ENCODE measurements around the gene FHOD1.
A peak's percentile ranks its signal among the peaks of the same experiment; 100 is the strongest.

FHOD1 gene

DNA sequence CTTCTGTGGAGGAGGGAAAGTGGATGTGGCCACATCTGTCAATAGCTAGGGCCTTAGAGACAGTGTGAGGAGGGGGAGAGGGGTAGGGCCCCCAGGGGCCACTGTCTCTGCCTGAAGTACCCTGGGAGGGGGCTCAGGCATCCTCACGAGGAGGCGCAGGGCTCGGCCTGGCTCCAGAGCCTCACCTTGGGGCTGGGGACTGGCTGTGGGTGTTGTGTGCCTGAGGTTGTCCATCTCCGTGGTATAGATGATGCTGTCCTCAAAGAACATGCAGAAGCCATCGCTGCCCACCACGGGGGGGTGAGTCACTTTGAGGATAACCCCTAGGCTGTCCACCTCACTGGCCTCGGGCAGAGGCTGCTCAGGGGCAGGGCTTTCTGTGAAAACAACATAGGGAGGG, 44.2 kb upstream of the FHOD1 start:
- no peaks in the 10 kb centered on the region for H3K4me1 ChIP-seq
- no peaks in the 10 kb centered on the region for H3K36me3 ChIP-seq (ENCODE audit: control insufficient read depth, insufficient read depth, low read length)
- H3K9ac ChIP-seq, result no peak overlapping the region
- H3K79me2 ChIP-seq, result no peaks in the 10 kb centered on the region
- no peaks in the 10 kb centered on the region for H3K9me3 ChIP-seq (ENCODE audit: control insufficient read depth, low read length)
- H2AFZ ChIP-seq, result no peak overlapping the region
- no peak overlapping the region for H3K4me2 ChIP-seq (ENCODE audit: low read length)
- no peak overlapping the region for H3K27ac ChIP-seq
- H3K27me3 ChIP-seq (ENCODE audit: control insufficient read depth, insufficient read depth, low read length), result no peaks in the 10 kb centered on the region
- TF ChIP-seq, protein P1, sequence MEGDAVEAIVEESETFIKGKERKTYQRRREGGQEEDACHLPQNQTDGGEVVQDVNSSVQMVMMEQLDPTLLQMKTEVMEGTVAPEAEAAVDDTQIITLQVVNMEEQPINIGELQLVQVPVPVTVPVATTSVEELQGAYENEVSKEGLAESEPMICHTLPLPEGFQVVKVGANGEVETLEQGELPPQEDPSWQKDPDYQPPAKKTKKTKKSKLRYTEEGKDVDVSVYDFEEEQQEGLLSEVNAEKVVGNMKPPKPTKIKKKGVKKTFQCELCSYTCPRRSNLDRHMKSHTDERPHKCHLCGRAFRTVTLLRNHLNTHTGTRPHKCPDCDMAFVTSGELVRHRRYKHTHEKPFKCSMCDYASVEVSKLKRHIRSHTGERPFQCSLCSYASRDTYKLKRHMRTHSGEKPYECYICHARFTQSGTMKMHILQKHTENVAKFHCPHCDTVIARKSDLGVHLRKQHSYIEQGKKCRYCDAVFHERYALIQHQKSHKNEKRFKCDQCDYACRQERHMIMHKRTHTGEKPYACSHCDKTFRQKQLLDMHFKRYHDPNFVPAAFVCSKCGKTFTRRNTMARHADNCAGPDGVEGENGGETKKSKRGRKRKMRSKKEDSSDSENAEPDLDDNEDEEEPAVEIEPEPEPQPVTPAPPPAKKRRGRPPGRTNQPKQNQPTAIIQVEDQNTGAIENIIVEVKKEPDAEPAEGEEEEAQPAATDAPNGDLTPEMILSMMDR (IDR thresholded peaks at IDR 0.05), result no peak
- no peak overlapping the region for H3K4me3 ChIP-seq (ENCODE audit: low read depth, low read length)

DNA sequence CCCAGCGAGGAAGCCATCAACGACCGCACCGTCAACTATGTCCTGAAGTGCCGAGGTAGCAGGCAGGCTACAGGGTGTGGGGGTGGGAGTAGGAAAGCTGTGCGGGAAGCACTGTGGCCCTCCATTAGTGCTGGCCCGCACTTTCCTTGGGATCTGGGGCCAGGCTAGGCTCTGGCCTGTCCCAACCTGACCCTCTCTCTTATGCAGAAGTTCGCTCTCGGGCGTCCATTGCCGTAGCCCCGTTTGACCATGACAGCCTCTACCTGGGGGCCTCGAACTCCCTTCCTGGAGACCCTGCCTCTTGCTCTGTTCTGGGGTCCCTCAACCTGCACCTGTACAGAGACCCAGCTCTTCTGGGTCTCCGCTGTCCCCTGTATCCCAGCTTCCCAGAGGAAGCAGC, 40.7 kb upstream of the FHOD1 start:
- no peak overlapping the region for H3K27ac ChIP-seq
- TF ChIP-seq, protein P1 (IDR thresholded peaks at IDR 0.05), result no peak
- H3K79me2 ChIP-seq, result no peaks in the 10 kb centered on the region
- H3K4me3 ChIP-seq (ENCODE audit: low read depth, low read length), result no peak overlapping the region
- H3K9ac ChIP-seq, result no peak overlapping the region
- H3K4me2 ChIP-seq (ENCODE audit: low read length), result no peak overlapping the region
- peaks cover 7% of the 10 kb centered on the region for H3K4me1 ChIP-seq
- no peaks in the 10 kb centered on the region for H3K27me3 ChIP-seq (ENCODE audit: control insufficient read depth, insufficient read depth, low read length)
- H3K36me3 ChIP-seq (ENCODE audit: control insufficient read depth, insufficient read depth, low read length), result no peaks in the 10 kb centered on the region
- H3K9me3 ChIP-seq (ENCODE audit: control insufficient read depth, low read length), result no peaks in the 10 kb centered on the region
- H2AFZ ChIP-seq, result no peak overlapping the region

DNA sequence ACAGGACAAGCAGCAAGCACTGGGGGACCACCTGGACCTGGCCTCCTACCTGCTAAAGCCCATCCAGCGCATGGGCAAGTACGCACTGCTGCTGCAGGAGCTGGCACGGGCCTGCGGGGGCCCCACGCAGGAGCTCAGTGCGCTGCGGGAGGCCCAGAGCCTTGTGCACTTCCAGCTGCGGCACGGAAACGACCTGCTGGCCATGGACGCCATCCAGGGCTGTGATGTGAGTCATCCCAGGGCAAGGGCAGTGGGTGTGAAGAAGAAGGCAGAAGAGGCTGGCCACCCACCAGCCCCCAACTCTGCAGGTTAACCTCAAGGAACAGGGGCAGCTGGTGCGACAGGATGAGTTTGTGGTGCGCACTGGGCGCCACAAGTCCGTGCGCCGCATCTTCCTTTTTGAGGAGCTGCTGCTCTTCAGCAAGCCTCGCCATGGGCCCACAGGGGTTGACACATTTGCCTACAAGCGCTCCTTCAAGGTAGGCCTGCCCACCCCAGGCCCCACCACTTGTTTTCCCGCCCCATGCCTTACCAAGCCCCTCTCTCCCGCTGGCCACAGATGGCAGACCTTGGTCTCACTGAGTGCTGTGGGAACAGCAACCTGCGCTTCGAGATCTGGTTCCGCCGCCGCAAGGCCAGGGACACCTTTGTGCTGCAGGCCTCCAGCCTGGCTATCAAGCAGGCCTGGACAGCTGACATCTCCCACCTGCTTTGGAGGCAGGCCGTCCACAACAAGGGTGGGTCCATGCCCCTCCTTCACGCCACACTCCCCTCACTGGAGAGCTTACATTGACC, 39.4 kb upstream of the FHOD1 start:
- Histone ChIP-seq H2AFZ (no peak overlapping the region), H3K4me3 (ENCODE audit: low read depth, low read length) (no peak overlapping the region), H3K4me1 (peaks cover 7% of the 10 kb centered on the region), H3K4me2 (ENCODE audit: low read length) (no peak overlapping the region), H3K27me3 (ENCODE audit: control insufficient read depth, insufficient read depth, low read length) (no peaks in the 10 kb centered on the region), H3K9me3 (ENCODE audit: control insufficient read depth, low read length) (no peaks in the 10 kb centered on the region), H3K9ac (no peak overlapping the region), H3K79me2 (no peaks in the 10 kb centered on the region), H3K36me3 (ENCODE audit: control insufficient read depth, insufficient read depth, low read length) (no peaks in the 10 kb centered on the region), H3K27ac (no peak overlapping the region)
- TF ChIP-seq, protein P1 (IDR thresholded peaks at IDR 0.05), result no peak

DNA sequence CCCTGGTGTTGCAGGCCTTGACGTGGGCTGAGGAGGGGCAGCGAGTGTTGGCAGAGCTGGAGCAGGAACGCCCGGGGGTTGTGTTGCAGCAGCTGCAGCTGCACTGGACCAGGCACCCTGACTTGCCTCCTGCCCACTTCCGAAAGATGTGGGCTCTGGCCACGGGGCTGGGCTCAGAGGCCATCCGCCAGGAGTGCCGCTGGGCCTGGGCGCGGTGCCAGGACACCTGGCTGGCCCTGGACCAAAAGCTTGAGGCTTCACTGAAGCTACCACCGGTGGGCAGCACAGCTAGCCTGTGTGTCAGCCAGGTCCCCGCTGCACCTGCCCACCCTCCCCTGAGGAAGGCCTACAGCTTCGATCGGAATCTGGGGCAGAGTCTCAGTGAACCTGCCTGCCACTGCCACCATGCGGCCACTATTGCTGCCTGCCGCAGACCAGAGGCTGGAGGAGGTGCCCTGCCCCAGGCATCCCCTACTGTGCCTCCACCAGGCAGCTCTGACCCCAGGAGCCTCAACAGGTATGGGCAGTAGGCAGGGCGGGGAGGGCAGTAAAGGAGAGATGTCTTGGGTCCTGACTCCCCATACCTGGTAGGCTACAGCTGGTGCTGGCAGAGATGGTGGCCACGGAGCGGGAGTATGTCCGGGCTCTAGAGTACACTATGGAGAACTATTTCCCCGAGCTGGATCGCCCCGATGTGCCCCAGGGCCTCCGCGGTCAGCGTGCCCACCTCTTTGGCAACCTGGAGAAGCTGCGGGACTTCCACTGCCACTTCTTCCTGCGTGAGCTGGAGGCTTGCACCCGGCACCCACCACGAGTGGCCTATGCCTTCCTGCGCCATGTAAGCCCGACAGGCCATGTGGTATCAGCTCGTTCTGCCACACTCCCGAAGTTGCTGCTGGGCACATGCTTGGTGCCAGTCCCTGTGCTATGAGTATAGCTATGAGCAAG, 37.7 kb upstream of the FHOD1 start:
- Histone ChIP-seq H3K79me2 (no peaks in the 10 kb centered on the region), H3K9ac (no peak overlapping the region)
- TF ChIP-seq, protein P1 (IDR thresholded peaks at IDR 0.05), result peak; percentile 81

More for the DNA sequence above, 37.7 kb upstream of the FHOD1 start:
- Histone ChIP-seq H3K4me3 (ENCODE audit: low read depth, low read length) (no peak overlapping the region), H3K27me3 (ENCODE audit: control insufficient read depth, insufficient read depth, low read length) (no peaks in the 10 kb centered on the region), H3K27ac (peak overlapping the region; percentile 15), H3K36me3 (ENCODE audit: control insufficient read depth, insufficient read depth, low read length) (no peaks in the 10 kb centered on the region), H2AFZ (peak overlapping the region; percentile 79), H3K9me3 (ENCODE audit: control insufficient read depth, low read length) (no peaks in the 10 kb centered on the region), H3K4me1 (peaks cover 7% of the 10 kb centered on the region), H3K4me2 (ENCODE audit: low read length) (peak overlapping the region; percentile 27)
